22Rv1 (cell line): ENCODE data around the gene FNBP1.

ENCODE experiments used
- H3K27ac ChIP-seq: fragments of 450-650 bp; 2 replicates; pipeline ENCODE4 v1.5.1; 2017
- CTCF ChIP-seq: fragments of 450-650 bp; IDR thresholded peaks from 2 replicates; pipeline ENCODE4 v1.5.1; 2017; ENCODE audit warnings: mild to moderate bottlenecking
- ZFX ChIP-seq: fragments of 450-650 bp; IDR thresholded peaks from 2 replicates; pipeline ENCODE4 v1.6.1; 2017; ENCODE audit warnings: antibody characterized with exemption, borderline replicate concordance

The FNBP1 gene

GRCh38 chr9:130045725-130046450 is 2.9 kb upstream of the FNBP1 start:
- TF ChIP-seq ZFX (no peak), CTCF (no peak)
- no peak overlapping the region for H3K27ac ChIP-seq

GRCh38 chr9:130043654-130044623 is 950 bp upstream of the FNBP1 start:
- 0 out of 2 replicates have a peak, but pooled peaks have one; percentile 4 for TF ChIP-seq CTCF
- TF ChIP-seq ZFX, result no peak
- peak overlapping the region; percentile 60 for H3K27ac ChIP-seq

- no peak for TF ChIP-seq ZFX
- TF ChIP-seq CTCF, result no peak
Observed at GRCh38 chr9:130042406-130042884, 544 bp downstream of the FNBP1 start.

GRCh38 chr9:130041648-130042405 is 1.2 kb downstream of the FNBP1 start:
- H3K27ac ChIP-seq, result peak overlapping the region; percentile 60; the same call in 1 of the 2 replicates
- TF ChIP-seq CTCF (no peak), ZFX (no peak)

More at GRCh38 chr9:130042406-130042884, 544 bp downstream of the FNBP1 start:
- H3K27ac ChIP-seq, result peak overlapping the region; percentile 60

- H3K27ac ChIP-seq, result no peak overlapping the region
- TF ChIP-seq CTCF (no peak), ZFX (no peak)
Observed at GRCh38 chr9:130040984-130041647, 1.9 kb downstream of the FNBP1 start.

- TF ChIP-seq CTCF (no peak), ZFX (no peak)
- H3K27ac ChIP-seq, result no peak overlapping the region
Observed at GRCh38 chr9:130039528-130040147, 3.4 kb downstream of the FNBP1 start.
